SU-DHL-6 (cell line): ENCODE results near the gene ST3GAL3.

Source experiments
- H2AFZ ChIP-seq: fragments of 200-600 bp; sonication (generic); 2 replicates; pipeline ENCODE4 v1.6.1; 2014; ENCODE audit warnings: low read depth, mild to moderate bottlenecking, moderate library complexity, mixed read lengths, antibody characterized with exemption, low read length; ENCODE audit not compliant: severe bottlenecking
- H3F3A ChIP-seq: fragments of 200-600 bp; shearing (Covaris generic); 2 replicates; pipeline ENCODE4 v1.6.0; 2016; ENCODE audit warnings: antibody characterized with exemption, mild to moderate bottlenecking; ENCODE audit not compliant: insufficient read depth
- H3K27ac ChIP-seq: fragments of 200-600 bp; sonication (generic); 2 replicates; pipeline ENCODE4 v1.5.1; 2016; ENCODE audit warnings: low read depth, mild to moderate bottlenecking, low read length, moderate library complexity, mixed read lengths
- H3K27me3 ChIP-seq: fragments of 200-600 bp; sonication (generic), shearing (Covaris generic); 2 replicates; pipeline ENCODE4 v1.6.0; 2014; ENCODE audit warnings: mild to moderate bottlenecking, low read length
- H3K36me3 ChIP-seq: fragments of 200-600 bp; sonication (generic); 2 replicates; pipeline ENCODE4 v1.6.1; 2014; ENCODE audit warnings: mild to moderate bottlenecking, low read length, mixed read lengths
- H3K4me2 ChIP-seq: fragments of 300-600, 200-600 bp; shearing (Covaris generic), sonication (generic); 2 replicates; pipeline ENCODE4 v1.6.0; 2014; ENCODE audit warnings: low read length, low read depth, mild to moderate bottlenecking; ENCODE audit not compliant: poor library complexity, severe bottlenecking
- H3K4me3 ChIP-seq: fragments of 200-600 bp; sonication (generic); 2 replicates; pipeline ENCODE4 v1.5.1; 2014; ENCODE audit warnings: antibody characterized with exemption, low read length, mild to moderate bottlenecking, mixed read lengths; ENCODE audit not compliant: insufficient read depth, poor library complexity, severe bottlenecking
- H3K79me2 ChIP-seq: fragments of 200-600 bp; sonication (generic); 2 replicates; pipeline ENCODE4 v1.6.1; 2014; ENCODE audit warnings: mild to moderate bottlenecking, low read length, moderate library complexity; ENCODE audit not compliant: insufficient read depth
- H3K9ac ChIP-seq: fragments of 200-600 bp; sonication (generic); 2 replicates; pipeline ENCODE4 v1.7.0; 2014; ENCODE audit warnings: mild to moderate bottlenecking, low read length
- H3K9me2 ChIP-seq: fragments of 200-600 bp; sonication (generic); replicated peaks from 2 replicates; pipeline ENCODE4 v1.6.1; 2014; ENCODE audit warnings: low read length; ENCODE audit not compliant: insufficient read depth
- H3K9me3 ChIP-seq: fragments of 200-600 bp; sonication (generic); 2 replicates; pipeline ENCODE4 v1.6.1; 2014; ENCODE audit warnings: low read length, mixed read lengths; ENCODE audit not compliant: insufficient read depth
- H4K20me1 ChIP-seq: fragments of 200-600 bp; sonication (generic); 2 replicates; pipeline ENCODE4 v1.6.1; 2014; ENCODE audit warnings: low read depth, mild to moderate bottlenecking, antibody characterized with exemption, low read length, moderate library complexity, mixed read lengths
- EZH2phosphoT487 ChIP-seq: fragments of 200-600 bp; sonication (generic), shearing (Covaris generic); conservative IDR thresholded peaks from 2 replicates; pipeline ENCODE4 v1.6.1; 2018; ENCODE audit warnings: mild to moderate bottlenecking, antibody characterized with exemption, low read length, moderate library complexity, mixed read lengths
- TF ChIP-seq, protein P1 (sequence below): fragments of 200-600 bp; sonication (generic); IDR thresholded peaks from one replicate; pipeline ENCODE4 v1.5.1; 2017; ENCODE audit warnings: antibody characterized with exemption, mild to moderate bottlenecking, low read length, moderate library complexity; ENCODE audit not compliant: insufficient read depth, poor library complexity, severe bottlenecking

The ST3GAL3 gene

DNA sequence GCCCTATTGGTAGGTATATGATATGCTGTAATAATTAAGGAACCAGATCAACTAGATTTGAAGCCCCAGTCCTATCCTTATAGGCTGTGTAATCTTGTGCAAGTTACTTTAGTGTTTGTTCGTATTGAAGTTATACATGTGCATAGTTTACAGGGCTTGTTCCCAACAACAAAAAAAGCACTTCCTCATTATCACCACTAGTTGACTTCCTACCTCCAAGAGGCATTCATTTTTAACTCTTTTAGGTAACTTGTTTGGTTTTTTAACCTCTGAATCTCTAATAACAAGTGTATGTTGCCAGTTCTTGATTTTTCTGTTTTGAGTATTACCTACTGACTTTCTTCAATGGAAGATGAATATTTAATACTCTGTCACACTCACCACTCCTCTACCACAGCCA lies 71.9 kb downstream of the ST3GAL3 start:
- no peaks in the 10 kb centered on the region for H4K20me1 ChIP-seq
- peaks cover 4% of the 10 kb centered on the region; the same call in 1 of the 2 replicates for H3F3A ChIP-seq
- H3K4me3 ChIP-seq: no peak overlapping the region
- H3K27me3 ChIP-seq: no peaks in the 10 kb centered on the region
- H3K9me2 ChIP-seq: no peaks in the 10 kb centered on the region
- no peaks in the 10 kb centered on the region for H3K9me3 ChIP-seq
- TF ChIP-seq EZH2phosphoT487: no peak
- TF ChIP-seq, protein P1, sequence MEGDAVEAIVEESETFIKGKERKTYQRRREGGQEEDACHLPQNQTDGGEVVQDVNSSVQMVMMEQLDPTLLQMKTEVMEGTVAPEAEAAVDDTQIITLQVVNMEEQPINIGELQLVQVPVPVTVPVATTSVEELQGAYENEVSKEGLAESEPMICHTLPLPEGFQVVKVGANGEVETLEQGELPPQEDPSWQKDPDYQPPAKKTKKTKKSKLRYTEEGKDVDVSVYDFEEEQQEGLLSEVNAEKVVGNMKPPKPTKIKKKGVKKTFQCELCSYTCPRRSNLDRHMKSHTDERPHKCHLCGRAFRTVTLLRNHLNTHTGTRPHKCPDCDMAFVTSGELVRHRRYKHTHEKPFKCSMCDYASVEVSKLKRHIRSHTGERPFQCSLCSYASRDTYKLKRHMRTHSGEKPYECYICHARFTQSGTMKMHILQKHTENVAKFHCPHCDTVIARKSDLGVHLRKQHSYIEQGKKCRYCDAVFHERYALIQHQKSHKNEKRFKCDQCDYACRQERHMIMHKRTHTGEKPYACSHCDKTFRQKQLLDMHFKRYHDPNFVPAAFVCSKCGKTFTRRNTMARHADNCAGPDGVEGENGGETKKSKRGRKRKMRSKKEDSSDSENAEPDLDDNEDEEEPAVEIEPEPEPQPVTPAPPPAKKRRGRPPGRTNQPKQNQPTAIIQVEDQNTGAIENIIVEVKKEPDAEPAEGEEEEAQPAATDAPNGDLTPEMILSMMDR: no peak
- no peak overlapping the region for H2AFZ ChIP-seq
- no peak overlapping the region for H3K4me2 ChIP-seq
- no peaks in the 10 kb centered on the region for H3K36me3 ChIP-seq
- H3K9ac ChIP-seq: no peak overlapping the region
- H3K79me2 ChIP-seq: no peaks in the 10 kb centered on the region
- no peak overlapping the region for H3K27ac ChIP-seq

DNA sequence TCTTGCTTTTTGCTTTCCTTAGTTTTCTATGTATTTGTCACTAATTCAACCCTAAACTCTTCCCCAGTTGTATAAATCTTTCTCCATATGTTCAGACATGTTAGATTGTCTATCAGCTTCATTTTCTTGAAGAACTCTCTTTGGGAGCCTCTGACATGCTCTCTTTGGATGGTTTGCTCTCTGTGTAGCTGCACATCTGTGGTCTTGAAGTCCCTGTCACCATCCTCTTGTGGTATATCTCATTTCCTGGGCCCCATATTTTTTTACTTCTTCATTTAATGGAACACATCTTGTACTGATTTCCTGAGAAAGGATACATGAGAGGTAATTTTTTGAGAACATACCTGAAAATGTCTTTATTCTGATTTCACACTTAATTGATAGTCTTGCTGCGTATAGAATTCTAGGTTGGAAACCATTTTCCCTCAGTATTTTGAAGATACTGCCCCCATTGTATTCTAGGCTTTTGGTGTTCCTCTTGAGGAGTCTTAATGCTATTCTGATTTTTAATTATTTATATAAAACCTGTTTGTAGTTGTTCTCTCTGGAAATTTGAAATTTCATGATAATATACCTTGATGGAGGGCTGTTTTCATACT lies 72.6 kb downstream of the ST3GAL3 start:
- Histone ChIP-seq H3F3A (peaks cover 4% of the 10 kb centered on the region; the same call in 1 of the 2 replicates), H3K9me3 (no peaks in the 10 kb centered on the region), H3K27ac (no peak overlapping the region), H3K79me2 (no peaks in the 10 kb centered on the region), H2AFZ (no peak overlapping the region), H3K9me2 (no peaks in the 10 kb centered on the region), H3K27me3 (no peaks in the 10 kb centered on the region), H4K20me1 (no peaks in the 10 kb centered on the region), H3K36me3 (no peaks in the 10 kb centered on the region), H3K9ac (no peak overlapping the region), H3K4me3 (no peak overlapping the region), H3K4me2 (no peak overlapping the region)
- TF ChIP-seq, protein P1: no peak
- no peak for TF ChIP-seq EZH2phosphoT487

DNA sequence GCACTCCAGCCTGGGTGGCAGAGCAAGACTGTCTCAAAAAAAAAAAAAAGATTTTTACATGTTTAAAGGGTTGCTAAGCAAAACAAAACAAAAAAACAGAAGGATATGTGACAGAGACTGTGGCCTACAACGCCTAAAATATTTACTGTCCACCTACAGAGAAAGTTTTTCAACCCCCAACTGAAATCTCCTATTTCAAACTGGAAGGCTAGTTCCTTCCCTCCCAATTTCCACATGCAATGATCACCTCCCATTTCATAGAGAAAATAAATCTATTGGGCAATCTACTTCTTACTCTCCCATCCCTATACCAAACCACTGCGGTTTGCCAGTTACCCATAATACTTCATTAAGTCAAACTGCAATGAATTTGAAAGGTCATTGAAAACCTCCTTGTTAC lies 74.2 kb downstream of the ST3GAL3 start:
- H3K9me3 ChIP-seq: no peaks in the 10 kb centered on the region
- H2AFZ ChIP-seq: no peak overlapping the region
- no peak overlapping the region for H3K9ac ChIP-seq
- H4K20me1 ChIP-seq: no peaks in the 10 kb centered on the region
- no peak overlapping the region for H3K4me2 ChIP-seq
- peaks cover 4% of the 10 kb centered on the region; the same call in 1 of the 2 replicates for H3F3A ChIP-seq
- H3K4me3 ChIP-seq: no peak overlapping the region
- H3K27me3 ChIP-seq: no peaks in the 10 kb centered on the region
- no peaks in the 10 kb centered on the region for H3K9me2 ChIP-seq
- no peaks in the 10 kb centered on the region for H3K79me2 ChIP-seq
- H3K27ac ChIP-seq: no peak overlapping the region
- TF ChIP-seq EZH2phosphoT487: no peak
- TF ChIP-seq, protein P1: no peak
- H3K36me3 ChIP-seq: no peaks in the 10 kb centered on the region
